ENCODE measurements around the gene PTPRH. TPM values are rescaled to one million over a fixed set of nuclear protein-coding genes. Genes with fewer than 3 reads are reported as not detected.

PTPRH gene
- total and polyA plus RNA-seq, 10 donors, result 6.5 to 97.9 (median 48.9) TPM

DNA sequence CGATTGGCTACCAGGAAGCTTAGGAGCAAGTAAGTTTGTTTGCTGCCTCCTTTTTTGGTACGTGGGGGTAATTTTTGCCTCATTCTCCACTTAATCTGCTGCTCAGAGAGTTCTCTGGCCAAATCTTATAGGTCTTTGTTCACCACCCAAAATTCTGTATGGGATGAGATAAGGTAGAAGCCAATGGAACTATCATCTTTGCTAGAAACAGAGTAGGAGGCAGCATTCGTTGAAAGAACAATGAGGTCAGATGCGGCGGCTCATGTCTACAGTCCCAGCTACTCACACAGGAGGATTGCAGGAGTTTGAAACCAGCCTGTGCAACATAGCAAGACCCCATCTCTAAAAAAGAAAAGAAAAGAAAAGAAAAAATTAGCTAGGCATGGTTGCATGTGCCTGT is 37.9 kb downstream of the PTPRH start:
- H3K4me3 ChIP-seq, result no peak overlapping the region
- DNase-seq, result no peak
- TF ChIP-seq POLR2AphosphoS5 (IDR thresholded peaks at IDR 0.05), result no peak
- TF ChIP-seq, protein P1, sequence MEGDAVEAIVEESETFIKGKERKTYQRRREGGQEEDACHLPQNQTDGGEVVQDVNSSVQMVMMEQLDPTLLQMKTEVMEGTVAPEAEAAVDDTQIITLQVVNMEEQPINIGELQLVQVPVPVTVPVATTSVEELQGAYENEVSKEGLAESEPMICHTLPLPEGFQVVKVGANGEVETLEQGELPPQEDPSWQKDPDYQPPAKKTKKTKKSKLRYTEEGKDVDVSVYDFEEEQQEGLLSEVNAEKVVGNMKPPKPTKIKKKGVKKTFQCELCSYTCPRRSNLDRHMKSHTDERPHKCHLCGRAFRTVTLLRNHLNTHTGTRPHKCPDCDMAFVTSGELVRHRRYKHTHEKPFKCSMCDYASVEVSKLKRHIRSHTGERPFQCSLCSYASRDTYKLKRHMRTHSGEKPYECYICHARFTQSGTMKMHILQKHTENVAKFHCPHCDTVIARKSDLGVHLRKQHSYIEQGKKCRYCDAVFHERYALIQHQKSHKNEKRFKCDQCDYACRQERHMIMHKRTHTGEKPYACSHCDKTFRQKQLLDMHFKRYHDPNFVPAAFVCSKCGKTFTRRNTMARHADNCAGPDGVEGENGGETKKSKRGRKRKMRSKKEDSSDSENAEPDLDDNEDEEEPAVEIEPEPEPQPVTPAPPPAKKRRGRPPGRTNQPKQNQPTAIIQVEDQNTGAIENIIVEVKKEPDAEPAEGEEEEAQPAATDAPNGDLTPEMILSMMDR (IDR thresholded peaks at IDR 0.05 in 8 of 11, conservative IDR thresholded peaks at IDR 0.05 in 3 of 11), result no peak
- TF ChIP-seq POLR2A (IDR thresholded peaks at IDR 0.05), result no peak

DNA sequence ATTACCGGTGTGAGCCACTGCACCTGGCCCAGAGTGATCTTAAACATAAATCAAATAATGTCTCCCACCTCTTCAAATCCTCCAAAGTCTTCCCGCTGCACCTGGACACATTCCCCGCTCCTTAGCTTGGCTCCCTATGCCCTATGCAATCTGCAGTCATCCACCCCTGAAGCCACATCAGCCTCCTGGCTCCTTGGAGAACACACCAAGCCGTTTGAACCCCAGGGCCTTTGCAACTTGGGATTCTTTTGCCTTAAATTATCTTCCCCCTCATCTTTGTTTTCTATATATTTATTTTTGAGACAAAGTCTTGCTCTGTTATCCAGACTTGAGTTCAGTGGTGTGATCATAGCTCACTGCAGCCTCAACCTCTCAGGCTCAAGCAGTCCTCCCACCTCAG is 40.2 kb downstream of the PTPRH start:
- H3K4me3 ChIP-seq, result no peak overlapping the region
- H3K4me1 ChIP-seq, result peaks cover 7 to 35% (median 28%) of the 10 kb centered on the region in 6 donors
- intact Hi-C loops (cut with DNase I; ENCODE audit: low total_unique reads), result no loop called here
- no peaks in the 10 kb centered on the region for H3K9me3 ChIP-seq
- H3K27me3 ChIP-seq (replicated peaks in 1 of 7), result peaks cover 7 to 100% (median 80%) of the 10 kb centered on the region in 7 donors
- 61 to 76% (median 63%) methylated on average over 4 of the region's 4 CpGs for WGBS, 5 donors
- no peak for TF ChIP-seq POLR2A (IDR thresholded peaks at IDR 0.05)
- TF ChIP-seq, protein P1 (IDR thresholded peaks at IDR 0.05 in 8 of 11, conservative IDR thresholded peaks at IDR 0.05 in 3 of 11), result no peak
- H3K27ac ChIP-seq, result no peak overlapping the region
- H3K36me3 ChIP-seq, result no peaks in the 10 kb centered on the region
- DNase-seq, result no peak

More for the DNA sequence above, 37.9 kb downstream of the PTPRH start:
- no peak overlapping the region for H3K27ac ChIP-seq
- WGBS, 5 donors, result 77 to 90% (median 83%) methylated on average over 5 of the region's 5 CpGs
- no peaks in the 10 kb centered on the region for H3K36me3 ChIP-seq
- H3K9me3 ChIP-seq, result peaks cover 0 to 4% (median 0%) of the 10 kb centered on the region in 8 donors
- intact Hi-C loops (cut with DNase I; ENCODE audit: low total_unique reads), result no loop called here
- peaks cover 16 to 100% (median 84%) of the 10 kb centered on the region in 7 donors for H3K27me3 ChIP-seq (replicated peaks in 1 of 7)
- H3K4me1 ChIP-seq, result peaks cover 10 to 35% (median 24%) of the 10 kb centered on the region in 6 donors

DNA sequence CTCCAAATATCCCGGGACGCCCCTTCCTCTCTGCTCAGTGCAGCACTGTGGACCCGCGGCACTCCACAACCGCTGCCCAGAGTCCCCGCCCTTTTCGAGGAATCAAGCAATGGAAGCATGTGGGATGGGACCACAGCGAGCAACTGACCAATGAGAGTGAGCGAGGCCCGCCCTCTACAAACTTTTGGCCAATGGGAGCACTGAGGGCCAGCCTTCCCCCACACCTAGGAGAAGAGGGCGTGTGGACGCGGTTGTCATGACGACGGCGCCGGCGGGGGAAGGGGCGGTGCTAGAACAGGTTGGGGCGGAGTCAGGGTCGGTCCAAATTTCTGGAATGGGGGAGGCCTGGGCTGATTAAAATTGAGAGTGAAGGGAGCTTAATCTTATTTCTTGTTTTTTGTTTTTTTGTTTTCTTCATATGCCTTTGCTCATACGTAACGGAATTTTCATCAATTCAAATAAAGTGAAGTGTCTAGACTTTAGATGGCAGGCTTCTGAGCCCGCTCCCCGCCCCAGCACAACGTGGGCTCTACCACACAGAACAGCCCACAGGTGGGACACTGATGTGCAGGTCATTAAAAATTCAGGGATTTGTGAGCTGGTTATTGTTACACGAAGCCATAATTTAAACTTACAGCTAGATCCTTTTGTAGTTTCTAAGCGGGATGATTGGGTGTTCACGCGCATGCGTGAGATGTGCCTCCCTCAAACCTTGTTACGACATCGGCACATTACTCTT is 42.6 kb downstream of the PTPRH start, which contains the start of gene DNAAF3:
TSS of gene DNAAF3 (minus strand) at position 84 of the 739 bp plus-strand sequence. CDS start 200 bp downstream, outside the sequence.
- DNase-seq, result peak; percentile 91
- Histone ChIP-seq H3K9me3 (no peaks in the 10 kb centered on the region), H3K27ac (peak within 1 kb of the TSS in 2 of 8 donors; percentile 22 to 32), H3K27me3 (replicated peaks in 1 of 7) (peaks cover 7 to 100% (median 77%) of the 10 kb centered on the region in 7 donors), H3K4me1 (peaks cover 0 to 21% (median 17%) of the 10 kb centered on the region in 6 donors), H3K36me3 (no peaks in the 10 kb centered on the region), H3K4me3 (peak within 1 kb of the TSS in 7 of 8 donors; percentile 23 to 68 (median 40))
- TF ChIP-seq POLR2A (IDR thresholded peaks at IDR 0.05), result no peak
- peak in 2 of 3 donors; percentile 8 to 66 for TF ChIP-seq POLR2AphosphoS5 (IDR thresholded peaks at IDR 0.05)
- intact Hi-C loops (cut with DNase I; ENCODE audit: low total_unique reads), result no loop called here
- 1 to 3% (median 2%) methylated on average over 33 of the region's 33 CpGs for WGBS, 5 donors

DNA sequence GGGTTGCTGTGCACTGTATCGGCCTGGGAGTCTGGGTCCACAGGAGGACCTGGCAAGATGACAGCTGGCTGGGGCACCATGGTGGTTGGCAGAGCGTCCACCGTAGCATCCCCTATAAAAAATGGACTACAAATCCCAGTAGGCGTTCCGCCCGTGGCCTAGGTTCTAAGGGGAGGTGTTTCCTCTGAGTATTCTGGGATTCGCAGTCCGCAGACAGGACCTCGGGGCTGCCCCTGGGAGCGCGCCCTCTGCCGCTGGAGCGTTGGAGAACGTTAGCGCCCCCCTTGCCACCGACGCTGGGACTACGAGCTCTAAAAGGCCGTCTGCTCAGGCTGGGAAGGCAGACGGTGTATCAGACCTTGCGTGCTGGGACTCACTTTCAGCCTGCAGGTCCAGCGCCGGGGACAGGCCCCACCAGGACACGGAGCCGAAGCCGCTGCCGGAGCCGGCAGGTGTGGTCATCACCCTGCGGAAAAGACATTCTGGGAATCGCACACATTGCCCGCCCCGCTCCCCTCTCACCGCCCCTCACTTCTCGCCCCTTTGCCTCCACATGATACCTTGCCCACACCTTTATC is 43.3 kb downstream of the PTPRH start:
- DNase-seq, result peak; percentile 79
- Histone ChIP-seq H3K27me3 (replicated peaks in 1 of 7) (peaks cover 7 to 100% (median 84%) of the 10 kb centered on the region in 7 donors), H3K4me3 (peak overlapping the region in 7 of 8 donors; percentile 23 to 68 (median 40)), H3K27ac (peak overlapping the region in 2 of 8 donors; percentile 22 to 32), H3K9me3 (no peaks in the 10 kb centered on the region), H3K4me1 (peaks cover 0 to 23% (median 17%) of the 10 kb centered on the region in 6 donors), H3K36me3 (no peaks in the 10 kb centered on the region)
- intact Hi-C loops (cut with DNase I; ENCODE audit: low total_unique reads), result no loop called here
- TF ChIP-seq POLR2AphosphoS5 (IDR thresholded peaks at IDR 0.05), result no peak
- TF ChIP-seq POLR2A (IDR thresholded peaks at IDR 0.05), result no peak
- TF ChIP-seq, protein P1 (IDR thresholded peaks at IDR 0.05 in 8 of 11, conservative IDR thresholded peaks at IDR 0.05 in 3 of 11), result peak in 5 of 11 experiments; percentile 15 to 38 (median 17)
- 1 to 8% (median 2%) methylated on average over 12 to 34 of the region's 34 CpGs for WGBS, 5 donors

Measured in spleen (tissue), 11 donors.